ENCODE results near the gene PTPRH.
"Not testable (repeated sequence)": the region's sequence is repeated elsewhere in the genome, so short reads cannot be mapped to it uniquely, and the experiment has no call there.

PTPRH gene

GRCh38 chr19:55178781-55179599 lies 30.3 kb downstream of the PTPRH start:
- peak; percentile 89 for DNase-seq

GRCh38 chr19:55176076-55176475 lies 33.2 kb downstream of the PTPRH start:
- no peak for DNase-seq

GRCh38 chr19:55175117-55175867 lies 34.0 kb downstream of the PTPRH start:
- DNase-seq: no peak

- DNase-seq: no peak
These were observed 34.7 kb downstream of the PTPRH start for GRCh38 chr19:55174425-55175116.

GRCh38 chr19:55173714-55174409 lies 35.4 kb downstream of the PTPRH start:
- DNase-seq: no peak

GRCh38 chr19:55173186-55173713 lies 36.1 kb downstream of the PTPRH start:
- DNase-seq: no peak

- no peak for DNase-seq
These were observed 36.6 kb downstream of the PTPRH start for GRCh38 chr19:55172741-55173140.

GRCh38 chr19:55172318-55172717 lies 37.0 kb downstream of the PTPRH start:
- not testable (repeated sequence) for DNase-seq

GRCh38 chr19:55171440-55171839 lies 37.9 kb downstream of the PTPRH start:
- no peak for DNase-seq

- no peak for DNase-seq
These were observed 40.2 kb downstream of the PTPRH start for GRCh38 chr19:55169136-55169535.

GRCh38 chr19:55166530-55167268 lies 42.6 kb downstream of the PTPRH start, which contains the start of gene DNAAF3:
Gene DNAAF3, minus strand, starts transcription at chr19:55166613. Its CDS starts 200 bp downstream, at chr19:55166413.
- DNase-seq: peak; percentile 48

GRCh38 chr19:55165952-55166529 lies 43.3 kb downstream of the PTPRH start:
- peak; percentile 27 for DNase-seq

GRCh38 chr19:55161571-55162322 lies 47.6 kb downstream of the PTPRH start:
- no peak for DNase-seq

- DNase-seq: no peak
These were observed 48.3 kb downstream of the PTPRH start for GRCh38 chr19:55160986-55161365.

- DNase-seq: peak; percentile 80
These were observed 48.9 kb downstream of the PTPRH start for GRCh38 chr19:55160128-55160985.

- DNase-seq: no peak
These were observed 50.2 kb downstream of the PTPRH start for GRCh38 chr19:55158848-55159749.

GRCh38 chr19:55158423-55158822 lies 50.9 kb downstream of the PTPRH start:
- no peak for DNase-seq

Data from activated T-cell treated with anti-CD3 and anti-CD28 coated beads for 4 hours (primary cell).